Pancreas (tissue), 10 donors: ENCODE data around the gene EMX1. TPM values are rescaled to one million over a fixed set of nuclear protein-coding genes. Genes with fewer than 3 reads are reported as not detected.
A peak's percentile ranks its signal among the peaks of the same experiment; 100 is the strongest.

Source experiments
- ATAC-seq, 4 donors: fragments of 200-7000 bp; cut with Tn5 transposase; one replicate each; pipeline versions ENCODE4 v1.8.0 to v1.9.1; 2020; ENCODE audit warnings: mild to moderate bottlenecking in 4 of 4, moderate library complexity in 4 of 4
- DNase-seq, 6 donors: peaks; one replicate each; pipeline ENCODE4 v3.0.0-alpha.2; 2020
- FAIRE-seq: peaks from 2 replicates; lab custom pipeline; 2012; peaks lifted over from hg19 to GRCh38; lab: Jason Lieb, UNC
- H3K27ac ChIP-seq, 4 donors: fragments of 200-600 bp; sonication (generic); 1 replicate in 3 of 4; 2 replicates in 1 of 4; pipeline versions ENCODE4 v1.5.0 to v1.8.0; 2020
- H3K27me3 ChIP-seq, 4 donors: fragments of 200-600 bp; one replicate each; pipeline ENCODE4 v1.8.0; 2021
- H3K36me3 ChIP-seq, 3 donors: fragments of 200-600 bp; sonication (generic) in 1 of 3; one replicate each; pipeline versions ENCODE4 v1.5.0 to v1.8.0; 2020 to 2021
- H3K4me1 ChIP-seq, 3 donors: fragments of 200-600 bp; one replicate each; pipeline ENCODE4 v1.8.0; 2021
- H3K4me3 ChIP-seq, 4 donors: fragments of 200-600 bp; sonication (generic) in 2 of 4; one replicate each; pipeline versions ENCODE4 v1.5.0 to v1.8.0; 2020 to 2021
- H3K9me3 ChIP-seq, 4 donors: fragments of 200-600 bp; one replicate each; pipeline ENCODE4 v1.8.0; 2021
- WGBS, 2 donors: extraction: QIAGEN DNeasy Blood & Tissue Kit; methylation state at CpG; one replicate each; pipeline ENCODE4 v1.1.7; 2013; 5-methylcytosine and 5-hydroxymethylcytosine counted together
- intact Hi-C, 3 donors: fragments of 100-400 bp; cut with DNase I; formaldehyde crosslinking; loops; one replicate each; pipeline versions ENCODE4 v1.11.1 to v1.14.2; 2022
- polyA plus RNA-seq, 2 donors: library from polyadenylated mRNA; stranded (reverse); fragments of 200-250 nt; gene quantifications; one replicate each; pipeline ENCODE4 v1.2.3, GENCODE V29; 2013
- total RNA-seq, 6 donors: library from RNA; stranded (reverse); fragmentation: NEBNext Ultra II Directional in 4 of 6; extraction: Animal tissue kit (Norgen Biotek cat#: 25700) in 4 of 6; gene quantifications; one replicate each; pipeline versions ENCODE4 v1.2.1 to v1.2.4, GENCODE V29; 2021 to 2023
- TF ChIP-seq, protein P1 (sequence below), 4 donors: fragments of 200-600 bp; sonication (generic) in 3 of 4; IDR thresholded peaks; one replicate each; pipeline versions ENCODE4 v1.5.0 to v1.8.0; 2021; ENCODE audit warnings: antibody characterized with exemption in 4 of 4
- donor health status: healthy with polysubstance abuse.
- donor health status: DM: no; HTN: no; CAD: no; lungs with moderate emphysema.
- donor health status: DM: no; HTN: no; CAD: no.
- donor health status: control.
- donor health status: control.
- donor health status: Bipolar disorder and iron deficiency.
- donor health status: DM: yes; HTN: yes; CAD: no.
- donor health status: DM: no; HTN: no; CAD: no.
- donor health status: DM: no; HTN: no; CAD: no.
- donor health status: DM: yes; HTN: yes; CAD: no.

The EMX1 gene
- total and polyA plus RNA-seq, 8 donors, result 0.13 to 0.37 (median 0.28) TPM; not detected in 1

DNA sequence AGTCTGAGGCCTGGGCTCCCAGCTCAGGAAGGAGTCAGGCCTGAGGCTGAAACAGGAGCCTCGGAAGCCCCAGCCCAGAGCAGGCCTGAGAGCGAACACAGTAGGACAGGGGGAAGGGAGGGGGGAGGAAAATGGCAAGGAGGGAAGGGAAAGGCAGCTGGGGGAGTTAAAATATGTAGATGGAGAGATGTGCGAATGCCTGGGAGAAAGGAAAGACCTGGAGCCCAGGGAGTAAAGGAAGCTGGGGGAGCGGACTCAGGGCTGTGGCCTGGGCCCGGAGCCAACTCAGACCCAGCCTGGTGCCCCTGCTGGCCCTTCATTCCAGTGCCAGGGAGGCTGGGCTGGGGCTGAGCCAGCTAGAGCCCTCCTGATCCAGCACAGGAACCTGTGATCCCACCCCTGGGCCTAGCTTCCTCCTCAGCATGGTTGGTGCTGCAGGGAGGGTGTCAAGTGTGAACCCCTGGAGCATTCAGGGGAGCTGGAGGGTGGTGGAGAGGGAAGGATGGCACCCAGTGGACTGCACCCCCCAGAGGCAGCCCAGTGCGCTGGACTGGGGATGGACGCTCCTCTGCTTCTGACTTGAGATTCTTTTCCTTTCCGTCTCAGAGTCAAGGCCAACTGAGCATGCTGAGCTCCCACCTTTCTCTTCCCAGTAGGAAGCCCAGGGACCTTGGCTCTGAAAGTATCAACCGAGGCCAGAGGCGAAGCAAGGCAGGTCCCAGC lies 46.3 kb downstream of the EMX1 start:
- Histone ChIP-seq H3K4me3 (no peak overlapping the region), H3K27ac (no peak overlapping the region), H3K27me3 (no peaks in the 10 kb centered on the region), H3K4me1 (no peaks in the 10 kb centered on the region), H3K36me3 (no peaks in the 10 kb centered on the region), H3K9me3 (no peaks in the 10 kb centered on the region)
- ATAC-seq, result no peak
- 89 to 92% methylated on average over 9 to 10 of the region's 10 CpGs for WGBS, 2 donors
- DNase-seq, result peak in 1 of 6 donors; percentile 31
- TF ChIP-seq, protein P1, sequence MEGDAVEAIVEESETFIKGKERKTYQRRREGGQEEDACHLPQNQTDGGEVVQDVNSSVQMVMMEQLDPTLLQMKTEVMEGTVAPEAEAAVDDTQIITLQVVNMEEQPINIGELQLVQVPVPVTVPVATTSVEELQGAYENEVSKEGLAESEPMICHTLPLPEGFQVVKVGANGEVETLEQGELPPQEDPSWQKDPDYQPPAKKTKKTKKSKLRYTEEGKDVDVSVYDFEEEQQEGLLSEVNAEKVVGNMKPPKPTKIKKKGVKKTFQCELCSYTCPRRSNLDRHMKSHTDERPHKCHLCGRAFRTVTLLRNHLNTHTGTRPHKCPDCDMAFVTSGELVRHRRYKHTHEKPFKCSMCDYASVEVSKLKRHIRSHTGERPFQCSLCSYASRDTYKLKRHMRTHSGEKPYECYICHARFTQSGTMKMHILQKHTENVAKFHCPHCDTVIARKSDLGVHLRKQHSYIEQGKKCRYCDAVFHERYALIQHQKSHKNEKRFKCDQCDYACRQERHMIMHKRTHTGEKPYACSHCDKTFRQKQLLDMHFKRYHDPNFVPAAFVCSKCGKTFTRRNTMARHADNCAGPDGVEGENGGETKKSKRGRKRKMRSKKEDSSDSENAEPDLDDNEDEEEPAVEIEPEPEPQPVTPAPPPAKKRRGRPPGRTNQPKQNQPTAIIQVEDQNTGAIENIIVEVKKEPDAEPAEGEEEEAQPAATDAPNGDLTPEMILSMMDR (IDR thresholded peaks at IDR 0.05), result no peak
- no peak for FAIRE-seq
- intact Hi-C loops, result no loop called here

DNA sequence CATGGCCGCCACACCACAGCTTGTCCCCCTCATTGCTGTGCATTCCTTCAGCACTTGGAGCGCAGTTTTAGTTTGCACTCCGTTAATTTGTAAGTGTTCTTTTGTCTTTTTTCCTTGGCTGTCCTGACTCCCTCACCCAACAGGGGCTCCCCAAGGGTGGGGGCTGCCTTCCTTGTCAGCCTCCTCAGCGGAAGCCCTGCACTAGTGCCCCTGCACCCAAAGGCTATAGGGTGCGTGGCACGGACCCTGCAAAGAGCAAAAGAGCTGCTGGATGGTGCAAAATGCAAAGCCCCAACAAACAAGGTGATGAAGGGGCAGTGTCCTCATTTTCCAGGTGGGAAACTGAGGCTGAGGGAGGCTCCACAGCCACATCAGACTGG lies 46.8 kb downstream of the EMX1 start:
- ATAC-seq (no peak), FAIRE-seq (no peak), DNase-seq (peak in 1 of 6 donors; percentile 28)
- Histone ChIP-seq H3K36me3 (no peaks in the 10 kb centered on the region), H3K27ac (no peak overlapping the region), H3K9me3 (no peaks in the 10 kb centered on the region), H3K27me3 (no peaks in the 10 kb centered on the region), H3K4me1 (no peaks in the 10 kb centered on the region), H3K4me3 (no peak overlapping the region)
- intact Hi-C loops, result no loop called here
- TF ChIP-seq, protein P1 (IDR thresholded peaks at IDR 0.05), result no peak
- 92 to 97% methylated on average over 6 of the region's 6 CpGs for WGBS, 2 donors

DNA sequence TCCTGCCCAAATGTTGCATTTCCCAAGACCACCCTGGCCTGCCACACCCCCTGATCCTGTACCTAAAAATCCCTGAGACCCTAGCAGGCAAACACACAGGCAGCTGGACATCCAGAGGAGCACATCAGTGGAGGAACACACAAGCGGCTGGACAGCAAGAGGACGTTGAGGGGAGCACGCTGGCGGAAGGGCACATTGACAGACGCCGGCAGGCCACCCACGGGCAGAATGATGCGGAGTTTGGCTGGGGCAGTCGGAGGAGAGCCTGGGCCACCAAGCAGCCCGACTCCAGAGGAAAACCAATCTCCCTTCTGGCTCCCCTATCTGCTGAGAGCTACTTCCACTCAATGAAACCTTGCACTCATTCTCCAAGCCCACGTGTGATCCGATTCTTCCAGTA lies 47.7 kb downstream of the EMX1 start:
- Histone ChIP-seq H3K27ac (no peak overlapping the region), H3K27me3 (no peaks in the 10 kb centered on the region), H3K4me1 (no peaks in the 10 kb centered on the region), H3K36me3 (no peaks in the 10 kb centered on the region), H3K4me3 (no peak overlapping the region), H3K9me3 (no peaks in the 10 kb centered on the region)
- no peak for ATAC-seq
- peak in 1 of 6 donors; percentile 17 for DNase-seq
- 87 to 91% methylated on average over 12 of the region's 12 CpGs for WGBS, 2 donors
- TF ChIP-seq, protein P1 (IDR thresholded peaks at IDR 0.05), result no peak
- intact Hi-C loops, result no loop called here
- no peak for FAIRE-seq

DNA sequence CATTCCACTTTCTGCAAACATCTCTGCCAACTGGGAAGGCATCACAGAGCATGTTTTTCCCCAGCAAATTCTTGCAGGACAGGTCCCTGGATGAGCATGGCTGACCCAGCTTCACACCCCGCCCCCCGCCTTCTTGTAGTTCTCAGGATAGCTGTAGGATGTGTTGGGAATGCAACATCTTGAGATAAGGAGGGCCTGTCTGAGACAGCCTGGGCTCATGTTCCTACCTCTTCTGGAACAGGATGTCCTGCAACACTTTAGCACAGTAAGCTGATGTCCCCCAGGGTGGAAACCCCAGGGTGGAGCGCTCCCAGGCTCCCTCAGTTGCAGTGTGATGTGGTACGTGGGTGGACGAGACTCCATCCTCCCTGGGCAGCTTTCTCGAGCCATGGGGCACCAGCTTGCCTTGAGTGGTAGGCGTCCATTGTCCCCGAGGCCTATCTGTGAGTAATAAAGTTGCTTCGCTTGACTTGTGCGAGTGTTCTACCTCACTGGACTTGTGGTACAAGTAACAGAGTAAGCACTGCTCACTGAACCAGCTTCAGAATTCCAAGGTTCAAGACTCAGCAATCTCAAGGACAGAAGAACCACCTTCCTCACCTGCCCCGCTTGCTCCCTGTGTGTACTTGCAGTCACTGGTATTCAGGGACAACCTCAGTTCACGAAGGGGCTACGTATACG lies 48.6 kb downstream of the EMX1 start:
- 92 to 97% methylated on average over 14 of the region's 14 CpGs for WGBS, 2 donors
- Histone ChIP-seq H3K36me3 (no peaks in the 10 kb centered on the region), H3K27ac (no peak overlapping the region), H3K4me3 (no peak overlapping the region), H3K27me3 (no peaks in the 10 kb centered on the region), H3K4me1 (no peaks in the 10 kb centered on the region), H3K9me3 (no peaks in the 10 kb centered on the region)
- TF ChIP-seq, protein P1 (IDR thresholded peaks at IDR 0.05), result no peak
- FAIRE-seq (no peak), DNase-seq (no peak), ATAC-seq (no peak)
- intact Hi-C loops, result no loop called here

DNA sequence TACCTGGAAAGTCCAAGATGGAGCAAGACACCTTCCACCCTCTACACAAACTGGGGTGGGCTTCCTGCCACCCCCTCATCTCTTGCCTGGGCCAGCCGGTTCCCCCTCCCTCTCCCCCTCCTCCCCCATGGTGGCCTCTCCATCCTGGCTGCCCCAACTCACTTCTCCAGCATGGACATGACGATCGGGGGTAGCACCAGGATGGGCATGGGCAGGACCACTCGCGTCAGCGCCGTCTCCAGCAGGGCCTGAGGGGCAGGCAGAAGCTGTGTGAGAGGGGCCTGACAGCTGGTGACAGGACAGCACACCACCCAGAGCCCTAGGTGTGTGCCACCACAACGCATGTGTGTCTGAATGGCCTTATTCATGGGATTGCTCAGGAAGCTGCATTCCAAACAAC lies 51.0 kb downstream of the EMX1 start:
- peak in 1 of 6 donors; percentile 51 for DNase-seq
- no peak overlapping the region for H3K4me3 ChIP-seq
- H3K36me3 ChIP-seq, result no peaks in the 10 kb centered on the region
- 92 to 98% methylated on average over 8 of the region's 8 CpGs for whole genome bisulfite sequencing, 2 donors
- no peaks in the 10 kb centered on the region for H3K4me1 ChIP-seq
- TF ChIP-seq, protein P1 (IDR thresholded peaks at IDR 0.05), result no peak
- intact Hi-C loops, result no loop called here
- no peaks in the 10 kb centered on the region for H3K9me3 ChIP-seq
- H3K27me3 ChIP-seq, result no peaks in the 10 kb centered on the region
- H3K27ac ChIP-seq, result no peak overlapping the region
- no peak for FAIRE-seq
- no peak for ATAC-seq
